GM12878 (cell line): ENCODE data around the gene ADA. TPM values are rescaled to one million over a fixed set of nuclear protein-coding genes. Genes with fewer than 3 reads are reported as not detected.

Experiments used
- HDAC6 ChIP-seq: fragments of 200-600 bp; sonication (generic); IDR thresholded peaks from one replicate; pipeline ENCODE4 v1.8.0; 2017; ENCODE audit warnings: antibody characterized with exemption; ENCODE audit not compliant: unreplicated experiment
- JUND ChIP-seq: IDR thresholded peaks from 2 replicates; pipeline ENCODE4 v1.6.1; 2012; ENCODE audit warnings: low read depth, mild to moderate bottlenecking, low read length, improper control_type of control experiment, moderate library complexity
- MXI1 ChIP-seq: fragments of 150-350 bp; IDR thresholded peaks from 2 replicates; pipeline ENCODE4 v1.6.1; 2011; ENCODE audit warnings: low read depth, mild to moderate bottlenecking, inconsistent platforms, low read length, improper control_type of control experiment
- PAX5 ChIP-seq: IDR thresholded peaks from 2 replicates; pipeline ENCODE4 v1.6.1; 2011; ENCODE audit warnings: low read depth, low read length, borderline replicate concordance
- POLR2AphosphoS5 ChIP-seq: IDR thresholded peaks from 2 replicates; pipeline ENCODE4 v1.6.1; 2011; ENCODE audit warnings: mild to moderate bottlenecking, low read length, inconsistent platforms
- RAD21 ChIP-seq: IDR thresholded peaks from 2 replicates; pipeline ENCODE4 v1.6.1; 2011; ENCODE audit warnings: mild to moderate bottlenecking, low read depth, low read length, moderate library complexity; ENCODE audit not compliant: insufficient read depth
- SIN3A ChIP-seq: IDR thresholded peaks from 2 replicates; pipeline ENCODE4 v1.6.1; 2012; ENCODE audit warnings: low read depth, low read length, improper control_type of control experiment
- ZNF622 ChIP-seq: fragments of 450-650 bp; IDR thresholded peaks from 2 replicates; pipeline ENCODE4 v1.6.1; 2017; ENCODE audit warnings: mild to moderate bottlenecking, inconsistent platforms
- polyA plus RNA-seq, 11 experiments: library from polyadenylated mRNA; depleted of rRNA in 4 of 11; unstranded in 6 of 11; stranded (reverse) in 5 of 11; fragments of >200 nt; fragmentation: Nextera tagmentation in 4 of 11; fragmentation: Illumina TruSeq in 1 of 11; extraction: Ambion mirVana in 4 of 11; extraction: Trizol in 1 of 11; gene quantifications; 1 replicate in 1 of 11; 2 replicates in 10 of 11; pipeline versions ENCODE4 v1.2.1 to v1.2.3, GENCODE V29; 2011 to 2016; ENCODE audit warnings: inconsistent platforms in 2 of 11, missing spikeins in 2 of 11, low read depth in 1 of 11
- total RNA-seq, 4 experiments: library from RNA; depleted of rRNA in 3 of 4; stranded (reverse); fragments of >200 nt in 3 of 4; fragmentation: Illumina TruSeq in 1 of 4; extraction: Trizol in 1 of 4; gene quantifications; 2 replicates each; pipeline versions ENCODE4 v1.2.1 to v1.2.3, GENCODE V29; 2013 to 2021
- TF ChIP-seq, protein P1 (sequence below): fragments of 150-350 bp; IDR thresholded peaks from 2 replicates; pipeline ENCODE4 v1.6.1; 2016; ENCODE audit warnings: low read depth, low read length
- TF ChIP-seq, protein P2 (sequence below): IDR thresholded peaks from 2 replicates; pipeline ENCODE4 v1.6.1; 2011; ENCODE audit warnings: mild to moderate bottlenecking, low read depth, low read length, moderate library complexity; ENCODE audit not compliant: insufficient replicate concordance
- TF ChIP-seq, protein P3 (sequence below): fragments of 450-650 bp; conservative IDR thresholded peaks from 2 replicates; pipeline ENCODE4 v1.6.1; 2017; ENCODE audit warnings: mild to moderate bottlenecking, moderate library complexity
- TF ChIP-seq, protein P4 (sequence below): fragments of 450-650 bp; IDR thresholded peaks from 2 replicates; pipeline ENCODE4 v1.6.1; 2017; ENCODE audit warnings: antibody characterized with exemption, mild to moderate bottlenecking, moderate library complexity
- TF ChIP-seq, protein P5 (sequence below): fragments of 450-650 bp; formaldehyde crosslinking; IDR thresholded peaks from 2 replicates; pipeline ENCODE4 v1.4.0; 2020; ENCODE audit warnings: mild to moderate bottlenecking, moderate library complexity

ADA gene
- total and polyA plus RNA-seq, 10 of the 15 experiments (the other 5 are each of a cell fraction or from before 2014, with no cell fraction given): 40.9 to 217 (median 90.8) TPM

DNA sequence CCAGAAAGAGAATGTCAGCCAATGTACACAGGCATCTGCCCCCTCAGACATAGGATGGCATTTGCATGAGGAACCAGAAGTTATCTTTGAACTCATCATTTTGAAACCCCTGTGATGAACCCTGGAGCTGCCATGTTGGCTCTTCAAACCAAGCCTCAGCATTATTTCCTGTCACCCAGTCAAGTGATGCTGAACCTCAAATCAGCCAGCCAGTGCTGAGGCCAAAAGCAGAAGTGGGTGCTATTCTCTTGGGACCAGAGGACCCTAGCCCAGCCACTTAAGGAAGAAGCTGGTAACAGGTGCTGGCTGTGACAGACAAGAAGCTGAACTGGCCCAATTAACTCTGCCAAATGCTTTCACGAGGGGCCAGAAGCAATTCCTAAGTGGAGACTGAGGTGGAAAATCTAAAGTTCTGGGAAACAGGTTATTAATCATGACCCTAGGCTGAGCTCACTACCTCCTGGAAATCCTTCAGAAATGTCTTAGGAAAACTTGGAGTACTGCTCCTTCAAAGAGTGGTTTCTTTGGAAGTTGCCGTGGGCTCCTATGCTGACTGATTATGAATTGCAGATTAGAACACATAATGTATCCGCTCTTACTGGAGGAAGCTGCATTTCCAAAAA is 65.1 kb downstream of the ADA start (continued):
- TF ChIP-seq, protein P1, sequence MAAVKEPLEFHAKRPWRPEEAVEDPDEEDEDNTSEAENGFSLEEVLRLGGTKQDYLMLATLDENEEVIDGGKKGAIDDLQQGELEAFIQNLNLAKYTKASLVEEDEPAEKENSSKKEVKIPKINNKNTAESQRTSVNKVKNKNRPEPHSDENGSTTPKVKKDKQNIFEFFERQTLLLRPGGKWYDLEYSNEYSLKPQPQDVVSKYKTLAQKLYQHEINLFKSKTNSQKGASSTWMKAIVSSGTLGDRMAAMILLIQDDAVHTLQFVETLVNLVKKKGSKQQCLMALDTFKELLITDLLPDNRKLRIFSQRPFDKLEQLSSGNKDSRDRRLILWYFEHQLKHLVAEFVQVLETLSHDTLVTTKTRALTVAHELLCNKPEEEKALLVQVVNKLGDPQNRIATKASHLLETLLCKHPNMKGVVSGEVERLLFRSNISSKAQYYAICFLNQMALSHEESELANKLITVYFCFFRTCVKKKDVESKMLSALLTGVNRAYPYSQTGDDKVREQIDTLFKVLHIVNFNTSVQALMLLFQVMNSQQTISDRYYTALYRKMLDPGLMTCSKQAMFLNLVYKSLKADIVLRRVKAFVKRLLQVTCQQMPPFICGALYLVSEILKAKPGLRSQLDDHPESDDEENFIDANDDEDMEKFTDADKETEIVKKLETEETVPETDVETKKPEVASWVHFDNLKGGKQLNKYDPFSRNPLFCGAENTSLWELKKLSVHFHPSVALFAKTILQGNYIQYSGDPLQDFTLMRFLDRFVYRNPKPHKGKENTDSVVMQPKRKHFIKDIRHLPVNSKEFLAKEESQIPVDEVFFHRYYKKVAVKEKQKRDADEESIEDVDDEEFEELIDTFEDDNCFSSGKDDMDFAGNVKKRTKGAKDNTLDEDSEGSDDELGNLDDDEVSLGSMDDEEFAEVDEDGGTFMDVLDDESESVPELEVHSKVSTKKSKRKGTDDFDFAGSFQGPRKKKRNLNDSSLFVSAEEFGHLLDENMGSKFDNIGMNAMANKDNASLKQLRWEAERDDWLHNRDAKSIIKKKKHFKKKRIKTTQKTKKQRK: no peak
- TF ChIP-seq SIN3A (no peak), ZNF622 (no peak), MXI1 (no peak), POLR2AphosphoS5 (peak; percentile 47; the same call in 1 of the 2 replicates), HDAC6 (no peak), RAD21 (no peak), JUND (no peak), PAX5 (peak; percentile 63; the same call in 1 of the 2 replicates)
- TF ChIP-seq, protein P2, sequence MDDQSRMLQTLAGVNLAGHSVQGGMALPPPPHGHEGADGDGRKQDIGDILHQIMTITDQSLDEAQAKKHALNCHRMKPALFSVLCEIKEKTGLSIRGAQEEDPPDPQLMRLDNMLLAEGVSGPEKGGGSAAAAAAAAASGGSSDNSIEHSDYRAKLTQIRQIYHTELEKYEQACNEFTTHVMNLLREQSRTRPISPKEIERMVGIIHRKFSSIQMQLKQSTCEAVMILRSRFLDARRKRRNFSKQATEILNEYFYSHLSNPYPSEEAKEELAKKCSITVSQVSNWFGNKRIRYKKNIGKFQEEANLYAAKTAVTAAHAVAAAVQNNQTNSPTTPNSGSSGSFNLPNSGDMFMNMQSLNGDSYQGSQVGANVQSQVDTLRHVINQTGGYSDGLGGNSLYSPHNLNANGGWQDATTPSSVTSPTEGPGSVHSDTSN: no peak
- TF ChIP-seq, protein P3, sequence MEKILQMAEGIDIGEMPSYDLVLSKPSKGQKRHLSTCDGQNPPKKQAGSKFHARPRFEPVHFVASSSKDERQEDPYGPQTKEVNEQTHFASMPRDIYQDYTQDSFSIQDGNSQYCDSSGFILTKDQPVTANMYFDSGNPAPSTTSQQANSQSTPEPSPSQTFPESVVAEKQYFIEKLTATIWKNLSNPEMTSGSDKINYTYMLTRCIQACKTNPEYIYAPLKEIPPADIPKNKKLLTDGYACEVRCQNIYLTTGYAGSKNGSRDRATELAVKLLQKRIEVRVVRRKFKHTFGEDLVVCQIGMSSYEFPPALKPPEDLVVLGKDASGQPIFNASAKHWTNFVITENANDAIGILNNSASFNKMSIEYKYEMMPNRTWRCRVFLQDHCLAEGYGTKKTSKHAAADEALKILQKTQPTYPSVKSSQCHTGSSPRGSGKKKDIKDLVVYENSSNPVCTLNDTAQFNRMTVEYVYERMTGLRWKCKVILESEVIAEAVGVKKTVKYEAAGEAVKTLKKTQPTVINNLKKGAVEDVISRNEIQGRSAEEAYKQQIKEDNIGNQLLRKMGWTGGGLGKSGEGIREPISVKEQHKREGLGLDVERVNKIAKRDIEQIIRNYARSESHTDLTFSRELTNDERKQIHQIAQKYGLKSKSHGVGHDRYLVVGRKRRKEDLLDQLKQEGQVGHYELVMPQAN: no peak; the same call in 1 of the 2 replicates
- TF ChIP-seq, protein P4, sequence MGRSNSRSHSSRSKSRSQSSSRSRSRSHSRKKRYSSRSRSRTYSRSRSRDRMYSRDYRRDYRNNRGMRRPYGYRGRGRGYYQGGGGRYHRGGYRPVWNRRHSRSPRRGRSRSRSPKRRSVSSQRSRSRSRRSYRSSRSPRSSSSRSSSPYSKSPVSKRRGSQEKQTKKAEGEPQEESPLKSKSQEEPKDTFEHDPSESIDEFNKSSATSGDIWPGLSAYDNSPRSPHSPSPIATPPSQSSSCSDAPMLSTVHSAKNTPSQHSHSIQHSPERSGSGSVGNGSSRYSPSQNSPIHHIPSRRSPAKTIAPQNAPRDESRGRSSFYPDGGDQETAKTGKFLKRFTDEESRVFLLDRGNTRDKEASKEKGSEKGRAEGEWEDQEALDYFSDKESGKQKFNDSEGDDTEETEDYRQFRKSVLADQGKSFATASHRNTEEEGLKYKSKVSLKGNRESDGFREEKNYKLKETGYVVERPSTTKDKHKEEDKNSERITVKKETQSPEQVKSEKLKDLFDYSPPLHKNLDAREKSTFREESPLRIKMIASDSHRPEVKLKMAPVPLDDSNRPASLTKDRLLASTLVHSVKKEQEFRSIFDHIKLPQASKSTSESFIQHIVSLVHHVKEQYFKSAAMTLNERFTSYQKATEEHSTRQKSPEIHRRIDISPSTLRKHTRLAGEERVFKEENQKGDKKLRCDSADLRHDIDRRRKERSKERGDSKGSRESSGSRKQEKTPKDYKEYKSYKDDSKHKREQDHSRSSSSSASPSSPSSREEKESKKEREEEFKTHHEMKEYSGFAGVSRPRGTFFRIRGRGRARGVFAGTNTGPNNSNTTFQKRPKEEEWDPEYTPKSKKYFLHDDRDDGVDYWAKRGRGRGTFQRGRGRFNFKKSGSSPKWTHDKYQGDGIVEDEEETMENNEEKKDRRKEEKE: no peak
- TF ChIP-seq, protein P5, sequence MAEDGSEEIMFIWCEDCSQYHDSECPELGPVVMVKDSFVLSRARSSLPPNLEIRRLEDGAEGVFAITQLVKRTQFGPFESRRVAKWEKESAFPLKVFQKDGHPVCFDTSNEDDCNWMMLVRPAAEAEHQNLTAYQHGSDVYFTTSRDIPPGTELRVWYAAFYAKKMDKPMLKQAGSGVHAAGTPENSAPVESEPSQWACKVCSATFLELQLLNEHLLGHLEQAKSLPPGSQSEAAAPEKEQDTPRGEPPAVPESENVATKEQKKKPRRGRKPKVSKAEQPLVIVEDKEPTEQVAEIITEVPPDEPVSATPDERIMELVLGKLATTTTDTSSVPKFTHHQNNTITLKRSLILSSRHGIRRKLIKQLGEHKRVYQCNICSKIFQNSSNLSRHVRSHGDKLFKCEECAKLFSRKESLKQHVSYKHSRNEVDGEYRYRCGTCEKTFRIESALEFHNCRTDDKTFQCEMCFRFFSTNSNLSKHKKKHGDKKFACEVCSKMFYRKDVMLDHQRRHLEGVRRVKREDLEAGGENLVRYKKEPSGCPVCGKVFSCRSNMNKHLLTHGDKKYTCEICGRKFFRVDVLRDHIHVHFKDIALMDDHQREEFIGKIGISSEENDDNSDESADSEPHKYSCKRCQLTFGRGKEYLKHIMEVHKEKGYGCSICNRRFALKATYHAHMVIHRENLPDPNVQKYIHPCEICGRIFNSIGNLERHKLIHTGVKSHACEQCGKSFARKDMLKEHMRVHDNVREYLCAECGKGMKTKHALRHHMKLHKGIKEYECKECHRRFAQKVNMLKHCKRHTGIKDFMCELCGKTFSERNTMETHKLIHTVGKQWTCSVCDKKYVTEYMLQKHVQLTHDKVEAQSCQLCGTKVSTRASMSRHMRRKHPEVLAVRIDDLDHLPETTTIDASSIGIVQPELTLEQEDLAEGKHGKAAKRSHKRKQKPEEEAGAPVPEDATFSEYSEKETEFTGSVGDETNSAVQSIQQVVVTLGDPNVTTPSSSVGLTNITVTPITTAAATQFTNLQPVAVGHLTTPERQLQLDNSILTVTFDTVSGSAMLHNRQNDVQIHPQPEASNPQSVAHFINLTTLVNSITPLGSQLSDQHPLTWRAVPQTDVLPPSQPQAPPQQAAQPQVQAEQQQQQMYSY (CRISPR knock-in tag): no peak
